Upper lobe of left lung (tissue), 6 donors: ENCODE results near the gene SH3GL3. TPM values are rescaled to one million over a fixed set of nuclear protein-coding genes. Genes with fewer than 3 reads are reported as not detected.

Source experiments
- ATAC-seq, 2 donors: fragments of 200-7000 bp; cut with Tn5 transposase; one replicate each; pipeline ENCODE4 v1.9.1; 2022; ENCODE audit warnings: mild to moderate bottlenecking in 2 of 2, moderate library complexity in 2 of 2; ENCODE audit not compliant: low FRiP score in 2 of 2
- DNase-seq, 2 donors: peaks; one replicate each; pipeline ENCODE4 v3.0.0-alpha.2; 2019 to 2020
- H3K27ac ChIP-seq, 4 donors: fragments of 200-600 bp; sonication (generic); one replicate each; pipeline ENCODE4 v1.5.1; 2016 to 2019
- H3K27me3 ChIP-seq, 4 donors: fragments of 200-600 bp; sonication (generic); one replicate each; pipeline ENCODE4 v1.5.1; 2017 to 2019
- H3K36me3 ChIP-seq, 4 donors: fragments of 200-600 bp; sonication (generic); one replicate each; pipeline ENCODE4 v1.5.1; 2016 to 2019
- H3K4me1 ChIP-seq, 4 donors: fragments of 200-600 bp; sonication (generic); one replicate each; pipeline ENCODE4 v1.5.1; 2018 to 2019
- H3K4me3 ChIP-seq, 4 donors: fragments of 200-600 bp; sonication (generic); one replicate each; pipeline ENCODE4 v1.5.1; 2017 to 2019; ENCODE audit warnings: mild to moderate bottlenecking in 2 of 4, moderate library complexity in 1 of 4
- H3K9me3 ChIP-seq, 4 donors: fragments of 200-600 bp; sonication (generic); one replicate each; pipeline ENCODE4 v1.5.1; 2018 to 2019
- CTCF ChIP-seq, 6 experiments: fragments of 450-650 bp in 4 of 6; fragments of 200-600 bp in 2 of 6; sonication (generic) in 2 of 6; IDR thresholded peaks; one replicate each; pipeline ENCODE4 v1.5.1; 2016 to 2019; ENCODE audit warnings: antibody characterized with exemption in 6 of 6
- EP300 ChIP-seq, 4 donors: sonication (generic); formaldehyde crosslinking; IDR thresholded peaks; one replicate each; pipeline ENCODE4 v1.5.1; 2017; ENCODE audit warnings: antibody characterized with exemption in 4 of 4, control low read depth in 2 of 4
- POLR2A ChIP-seq, 4 donors: fragments of 450-650 bp; IDR thresholded peaks; one replicate each; pipeline ENCODE4 v1.5.1; 2016 to 2017; ENCODE audit warnings: antibody characterized with exemption in 4 of 4, mild to moderate bottlenecking in 2 of 4
- POLR2AphosphoS5 ChIP-seq, 2 donors: sonication (generic); formaldehyde crosslinking; IDR thresholded peaks; one replicate each; pipeline ENCODE4 v1.5.1; 2017; ENCODE audit warnings: antibody characterized with exemption in 2 of 2
- WGBS, 2 donors: methylation state at CpG; one replicate each; pipeline ENCODE4 v1.1.5; 2017 to 2018; 5-methylcytosine and 5-hydroxymethylcytosine counted together
- total RNA-seq, 6 donors: library from RNA; depleted of rRNA in 4 of 6; stranded (reverse); fragments of >200 nt in 4 of 6; gene quantifications; one replicate each; pipeline versions ENCODE4 v1.1.0 to v1.2.1, GENCODE V29; 2016 to 2021
- donor health status: DM: no; HTN: no; CAD: no; lungs with moderate emphysema.
- donor health status: DM: no; HTN: yes; CAD: no; lungs with severe emphysema.

The SH3GL3 gene
- total RNA-seq, 6 donors from 2014 or later, result 1.8 to 5.5 (median 2.2) TPM; not detected in 1

GRCh38 chr15:83657549-83657948 is 210.4 kb downstream of the SH3GL3 start:
- WGBS, 2 donors, result 77 to 88% methylated on average over 4 of the region's 4 CpGs
- Histone ChIP-seq H3K4me1 (peaks cover 0 to 18% (median 8%) of the 10 kb centered on the region in 4 donors), H3K9me3 (no peaks in the 10 kb centered on the region), H3K27ac (peak overlapping the region in 1 of 4 donors; percentile 7), H3K4me3 (no peak overlapping the region), H3K36me3 (no peaks in the 10 kb centered on the region), H3K27me3 (peaks cover 0 to 14% (median 0%) of the 10 kb centered on the region in 4 donors)
- TF ChIP-seq CTCF (IDR thresholded peaks at IDR 0.05), result no peak
- TF ChIP-seq POLR2AphosphoS5 (IDR thresholded peaks at IDR 0.05), result no peak
- no peak for TF ChIP-seq EP300 (IDR thresholded peaks at IDR 0.05)
- TF ChIP-seq POLR2A (IDR thresholded peaks at IDR 0.05), result no peak
- no peak for ATAC-seq
- DNase-seq, result no peak

GRCh38 chr15:83658430-83659416 is 211.6 kb downstream of the SH3GL3 start:
- no peaks in the 10 kb centered on the region for H3K36me3 ChIP-seq
- no peak overlapping the region for H3K27ac ChIP-seq
- no peak overlapping the region for H3K4me3 ChIP-seq
- peaks cover 0 to 11% (median 8%) of the 10 kb centered on the region in 4 donors for H3K4me1 ChIP-seq
- ATAC-seq, result peak in 1 of 2 donors; percentile 7
- TF ChIP-seq CTCF (IDR thresholded peaks at IDR 0.05) (no peak), POLR2A (IDR thresholded peaks at IDR 0.05) (no peak), POLR2AphosphoS5 (IDR thresholded peaks at IDR 0.05) (no peak), EP300 (IDR thresholded peaks at IDR 0.05) (no peak)
- peaks cover 0 to 8% (median 0%) of the 10 kb centered on the region in 4 donors for H3K27me3 ChIP-seq
- DNase-seq, result no peak
- WGBS, 2 donors, result 42 to 56% methylated on average over 10 of the region's 10 CpGs
- no peaks in the 10 kb centered on the region for H3K9me3 ChIP-seq

GRCh38 chr15:83659417-83659812 is 212.3 kb downstream of the SH3GL3 start:
- Histone ChIP-seq H3K27ac (no peak overlapping the region), H3K27me3 (peaks cover 0 to 2% (median 0%) of the 10 kb centered on the region in 4 donors), H3K9me3 (no peaks in the 10 kb centered on the region), H3K36me3 (no peaks in the 10 kb centered on the region), H3K4me3 (no peak overlapping the region), H3K4me1 (peaks cover 0 to 5% (median 3%) of the 10 kb centered on the region in 4 donors)
- TF ChIP-seq EP300 (IDR thresholded peaks at IDR 0.05), result no peak
- TF ChIP-seq CTCF (IDR thresholded peaks at IDR 0.05), result no peak
- TF ChIP-seq POLR2AphosphoS5 (IDR thresholded peaks at IDR 0.05), result no peak
- TF ChIP-seq POLR2A (IDR thresholded peaks at IDR 0.05), result no peak
- peak in 1 of 2 donors; percentile 42 for ATAC-seq
- 78 to 79% methylated on average over 1 of the region's 1 CpG for WGBS, 2 donors
- DNase-seq, result no peak

- no peaks in the 10 kb centered on the region for H3K4me1 ChIP-seq
- no peaks in the 10 kb centered on the region for H3K27me3 ChIP-seq
- no peaks in the 10 kb centered on the region for H3K36me3 ChIP-seq
- DNase-seq, result no peak
- no peaks in the 10 kb centered on the region for H3K9me3 ChIP-seq
- H3K27ac ChIP-seq, result no peak overlapping the region
- 65 to 74% methylated on average over 3 of the region's 3 CpGs for WGBS, 2 donors
- TF ChIP-seq POLR2AphosphoS5 (IDR thresholded peaks at IDR 0.05) (no peak), POLR2A (IDR thresholded peaks at IDR 0.05) (no peak), CTCF (IDR thresholded peaks at IDR 0.05) (no peak), EP300 (IDR thresholded peaks at IDR 0.05) (no peak)
- ATAC-seq, result no peak
- no peak overlapping the region for H3K4me3 ChIP-seq
Observed at GRCh38 chr15:83665480-83665879, 218.3 kb downstream of the SH3GL3 start.

Other genes starting within 250 kb of the SH3GL3 start
- 10 to 100 TPM; 16.8 to 36.8 (median 22.8) TPM for gene HDGFL3, start 239.5 kb upstream of the SH3GL3 start, total RNA-seq
- gene BNC1, start 162.7 kb upstream of the SH3GL3 start, total RNA-seq, result under 1 TPM in 3 of 6 donors, not detected in 3; 0.07 to 0.31 (median 0.15) TPM
- gene ADAMTSL3, start 206.8 kb downstream of the SH3GL3 start, total RNA-seq, result 10 to 100 TPM in 4 of 6 donors, 1 to 10 TPM in 2; 8.8 to 22.2 (median 11.7) TPM